Neural progenitor cell (in vitro differentiated cells): ENCODE measurements around the gene SPNS3.

ENCODE experiments used
- CTCF ChIP-seq: fragments of 200-600 bp; sonication (generic); IDR thresholded peaks from 2 replicates; pipeline ENCODE4 v1.5.1; 2017; ENCODE audit warnings: antibody characterized with exemption, mild to moderate bottlenecking
- EZH2phosphoT487 ChIP-seq: fragments of 200-600 bp; sonication (generic); IDR thresholded peaks from 2 replicates; pipeline ENCODE4 v1.6.1; 2017; ENCODE audit warnings: antibody characterized with exemption

GRCh38 chr17:4386406-4386805, 47.3 kb upstream of the SPNS3 start:
- TF ChIP-seq CTCF = no peak
- no peak for TF ChIP-seq EZH2phosphoT487
